GM18517 (cell line): ENCODE data around the gene MYL4.
"Not testable (repeated sequence)": the region's sequence is repeated elsewhere in the genome, so short reads cannot be mapped to it uniquely, and the experiment has no call there.

Experiments
- ATAC-seq: cut with Tn5 transposase; IDR thresholded peaks from one replicate; pipeline ENCODE4 v1.9.1; 2021; ENCODE audit warnings: mild to moderate bottlenecking, moderate library complexity; ENCODE audit not compliant: unreplicated experiment

Gene MYL4

GRCh38 chr17:47192554-47192953, 16.6 kb upstream of the MYL4 start:
- ATAC-seq = no peak

GRCh38 chr17:47193931-47194511, 15.1 kb upstream of the MYL4 start:
- no peak for ATAC-seq

- no peak for ATAC-seq
These were observed 11.3 kb upstream of the MYL4 start for GRCh38 chr17:47197821-47198220.

- ATAC-seq = no peak
These were observed 9.4 kb upstream of the MYL4 start for GRCh38 chr17:47199627-47200324.

- ATAC-seq = no peak
These were observed 8.9 kb upstream of the MYL4 start for GRCh38 chr17:47200325-47200664.

- ATAC-seq = no peak
These were observed 8.0 kb upstream of the MYL4 start for GRCh38 chr17:47201166-47201565.

- ATAC-seq = no peak
These were observed 5.0 kb upstream of the MYL4 start for GRCh38 chr17:47203984-47204721.

GRCh38 chr17:47204722-47205418, 4.3 kb upstream of the MYL4 start:
- peak; percentile 58 for ATAC-seq

- peak; percentile 38 for ATAC-seq
These were observed 3.7 kb upstream of the MYL4 start for GRCh38 chr17:47205419-47205963.

GRCh38 chr17:47207143-47208067, 1.7 kb upstream of the MYL4 start:
- no peak for ATAC-seq

GRCh38 chr17:47209499-47209898, 351 bp downstream of the MYL4 start:
- no peak for ATAC-seq

- ATAC-seq = no peak
These were observed 957 bp downstream of the MYL4 start for GRCh38 chr17:47210105-47210504.

- ATAC-seq = no peak
These were observed 1.6 kb downstream of the MYL4 start for GRCh38 chr17:47210779-47211178.

- ATAC-seq = no peak
These were observed 3.3 kb downstream of the MYL4 start for GRCh38 chr17:47212458-47212857.

GRCh38 chr17:47213540-47213939, 4.4 kb downstream of the MYL4 start:
- ATAC-seq = no peak

GRCh38 chr17:47214931-47215330, 5.8 kb downstream of the MYL4 start:
- no peak for ATAC-seq

- not testable (repeated sequence) for ATAC-seq
These were observed 7.7 kb downstream of the MYL4 start for GRCh38 chr17:47216821-47217220.

- ATAC-seq = not testable (repeated sequence)
These were observed 8.1 kb downstream of the MYL4 start for GRCh38 chr17:47217279-47217678.

GRCh38 chr17:47218896-47219430, 9.8 kb downstream of the MYL4 start:
- ATAC-seq = no peak
